K562 (cell line): Measurements from ENCODE around the gene A1BG. TPM values are rescaled to one million over a fixed set of nuclear protein-coding genes. Genes with fewer than 3 reads are reported as not detected.

Experiments
- ADNP ChIP-seq: fragments of 200-800 bp; sonication (Bioruptor generic); IDR thresholded peaks from 2 replicates; pipeline ENCODE4 v1.6.1; 2016; ENCODE audit warnings: missing genetic modification characterization, missing compliant biosample characterization
- ATF3 ChIP-seq, 2 experiments: fragments of 450-650 bp in 1 of 2; sonication (generic) in 1 of 2; formaldehyde crosslinking in 1 of 2; IDR thresholded peaks in 1 of 2; conservative IDR thresholded peaks in 1 of 2; 2 replicates each; pipeline versions ENCODE4 v1.6.1 to v1.8.1; 2016 to 2023; ENCODE audit warnings: mild to moderate bottlenecking in 2 of 2, moderate library complexity in 2 of 2, inconsistent platforms in 1 of 2, missing genetic modification reagents in 1 of 2
- CBX1 ChIP-seq: sonication (generic); IDR thresholded peaks from 2 replicates; pipeline ENCODE4 v1.6.1; 2016; ENCODE audit warnings: antibody characterized with exemption, low read depth, mild to moderate bottlenecking
- CBX3 ChIP-seq, 2 experiments: IDR thresholded peaks; 1 replicate in 1 of 2; 2 replicates in 1 of 2; pipeline ENCODE4 v1.6.1; 2012; ENCODE audit warnings: inconsistent platforms in 2 of 2, low read length in 2 of 2, borderline replicate concordance in 1 of 2, control low read depth in 1 of 2
- CHAMP1 ChIP-seq: fragments of 450-650 bp; IDR thresholded peaks from 2 replicates; pipeline ENCODE4 v1.6.1; 2016; ENCODE audit warnings: mild to moderate bottlenecking
- CTCFL ChIP-seq: IDR thresholded peaks from 2 replicates; pipeline ENCODE4 v1.6.1; 2011; ENCODE audit warnings: borderline replicate concordance, low read depth, mild to moderate bottlenecking, moderate library complexity, low read length; ENCODE audit not compliant: insufficient read depth, poor library complexity, severe bottlenecking
- DNMT1 ChIP-seq: fragments of 450-650 bp; IDR thresholded peaks from 2 replicates; pipeline ENCODE4 v1.6.1; 2016; ENCODE audit warnings: antibody characterized with exemption, mild to moderate bottlenecking
- FOXA3 ChIP-seq, 2 experiments: fragments of 450-650 bp in 1 of 2; sonication (generic) in 1 of 2; formaldehyde crosslinking; IDR thresholded peaks in 1 of 2; conservative IDR thresholded peaks in 1 of 2; 2 replicates each; pipeline versions ENCODE4 v1.4.0 to v1.8.0; 2020 to 2022; ENCODE audit warnings: mild to moderate bottlenecking in 2 of 2, missing genetic modification reagents in 1 of 2
- GTF2F1 ChIP-seq: IDR thresholded peaks from 2 replicates; pipeline ENCODE4 v1.6.1; 2011; ENCODE audit warnings: low read depth, low read length, improper control_type of control experiment
- HMG20A ChIP-seq: fragments of 450-650 bp; formaldehyde crosslinking; conservative IDR thresholded peaks from 2 replicates; pipeline ENCODE4 v1.4.0; 2020; ENCODE audit warnings: mild to moderate bottlenecking, mixed read lengths
- KDM1A ChIP-seq, 2 experiments: fragments of 450-650 bp; IDR thresholded peaks; 2 replicates each; pipeline ENCODE4 v1.6.1; 2016; ENCODE audit warnings: mild to moderate bottlenecking in 2 of 2
- L3MBTL2 ChIP-seq: fragments of 450-650 bp; IDR thresholded peaks from 2 replicates; pipeline ENCODE4 v1.6.1; 2016; ENCODE audit warnings: mild to moderate bottlenecking, moderate library complexity
- NFIX ChIP-seq: fragments of 250-450 bp; sonication (Bioruptor Pico); IDR thresholded peaks from 2 replicates; pipeline ENCODE4 v1.4.0; 2020; ENCODE audit warnings: low read depth, mild to moderate bottlenecking, moderate library complexity
- PCBP1 ChIP-seq: fragments of 200-400 bp; formaldehyde crosslinking; IDR thresholded peaks from 2 replicates; pipeline ENCODE4 v1.6.1; 2018; ENCODE audit warnings: mild to moderate bottlenecking, low read depth, low read length; ENCODE audit not compliant: poor library complexity, severe bottlenecking
- RBM17 ChIP-seq: fragments of 200-400 bp; formaldehyde crosslinking; IDR thresholded peaks from 2 replicates; pipeline ENCODE4 v1.6.1; 2017; ENCODE audit warnings: low read depth, mild to moderate bottlenecking, low read length, borderline replicate concordance
- SMARCA4 ChIP-seq: fragments of 450-650 bp; IDR thresholded peaks from 2 replicates; pipeline ENCODE4 v1.6.1; 2016
- SOX6 ChIP-seq: fragments of 450-650 bp; IDR thresholded peaks from 2 replicates; pipeline ENCODE4 v1.6.1; 2014; ENCODE audit warnings: mild to moderate bottlenecking
- STAT5B ChIP-seq: fragments of 250-450 bp; sonication (Bioruptor Pico); IDR thresholded peaks from 2 replicates; pipeline ENCODE4 v1.8.0; 2021; ENCODE audit warnings: mild to moderate bottlenecking, inconsistent platforms
- TAF7 ChIP-seq: fragments of 450-650 bp; IDR thresholded peaks from 2 replicates; pipeline ENCODE4 v1.6.1; 2016; ENCODE audit warnings: missing genetic modification characterization, missing compliant biosample characterization
- U2AF2 ChIP-seq: fragments of 200-400 bp; formaldehyde crosslinking; optimal IDR thresholded peaks from 2 replicates; pipeline ENCODE3; 2017; ENCODE audit warnings: low read depth, mild to moderate bottlenecking, low read length
- YBX1 ChIP-seq: fragments of 450-650 bp; IDR thresholded peaks from 2 replicates; pipeline ENCODE4 v1.7.1; 2016; ENCODE audit warnings: mild to moderate bottlenecking
- ZBTB17 ChIP-seq: fragments of 450-650 bp; formaldehyde crosslinking; IDR thresholded peaks from 2 replicates; pipeline ENCODE4 v1.4.0; 2020; ENCODE audit warnings: mild to moderate bottlenecking
- polyA plus RNA-seq, 8 experiments: library from polyadenylated mRNA; depleted of rRNA in 4 of 8; stranded (reverse) in 5 of 8; unstranded in 3 of 8; fragments of >200 nt; fragmentation: Nextera tagmentation in 2 of 8; fragmentation: Illumina TruSeq in 1 of 8; extraction: Ambion mirVana in 2 of 8; extraction: Trizol in 1 of 8; gene quantifications; 2 replicates each; pipeline versions ENCODE4 v1.2.1 to v1.2.3, GENCODE V29; 2011 to 2014; ENCODE audit warnings: inconsistent platforms in 1 of 8, missing spikeins in 1 of 8
- total RNA-seq, 7 experiments: library from RNA; depleted of rRNA in 6 of 7; stranded (reverse); fragments of >200 nt in 6 of 7; fragmentation: Illumina TruSeq in 2 of 7; extraction: Trizol in 2 of 7; gene quantifications; 2 replicates each; pipeline versions ENCODE4 v1.2.1 to v1.2.3, GENCODE V29; 2011 to 2021; ENCODE audit warnings: low replicate concordance in 1 of 7
- TF ChIP-seq, protein P1 (sequence below): sonication (generic); formaldehyde crosslinking; IDR thresholded peaks from 2 replicates; pipeline ENCODE4 v1.9.0; 2022; ENCODE audit warnings: mild to moderate bottlenecking, missing genetic modification reagents

A1BG gene
- total and polyA plus RNA-seq, 9 of the 15 experiments (the other 6 are each of a cell fraction or from before 2014, with no cell fraction given): 0.10 to 19.8 (median 2.6) TPM

- TF ChIP-seq CTCFL: peak; percentile 1
- TF ChIP-seq NFIX: no peak
- no peak for TF ChIP-seq STAT5B (CRISPR knock-in tag)
- no peak for TF ChIP-seq FOXA3 (CRISPR knock-in tag; conservative IDR thresholded peaks at IDR 0.05 in 1 of 2, IDR thresholded peaks at IDR 0.05 in 1 of 2)
- TF ChIP-seq SOX6: no peak
- TF ChIP-seq ZBTB17: peak; percentile 75
- TF ChIP-seq L3MBTL2: peak; percentile 64
- TF ChIP-seq YBX1: no peak
- peak; percentile 30; the same call in 1 of the 2 replicates for TF ChIP-seq GTF2F1
- TF ChIP-seq ATF3 (IDR thresholded peaks at IDR 0.05): no peak; the same call in 1 of the 2 replicates
- TF ChIP-seq ATF3 (CRISPR knock-in tag; conservative IDR thresholded peaks at IDR 0.05): 0 out of 2 replicates have a peak, but pooled peaks have one; percentile 44
- TF ChIP-seq CBX3 (IDR thresholded peaks at IDR 0.05; ENCODE audit: borderline replicate concordance in 1 of 2, low read length in 2 of 2): peak in 1 of 2 experiments; percentile 85; a peak in 2 of 3 replicates
- TF ChIP-seq DNMT1: 0 out of 2 replicates have a peak, but pooled peaks have one; percentile 39
- TF ChIP-seq, protein P1, sequence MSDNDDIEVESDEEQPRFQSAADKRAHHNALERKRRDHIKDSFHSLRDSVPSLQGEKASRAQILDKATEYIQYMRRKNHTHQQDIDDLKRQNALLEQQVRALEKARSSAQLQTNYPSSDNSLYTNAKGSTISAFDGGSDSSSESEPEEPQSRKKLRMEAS (CRISPR knock-in tag): peak; percentile 73
- TF ChIP-seq KDM1A (IDR thresholded peaks at IDR 0.05): no peak; a peak in 1 of 4 replicates
- no peak for TF ChIP-seq U2AF2
- TF ChIP-seq CBX1: peak; percentile 92; the same call in 1 of the 2 replicates
- no peak for TF ChIP-seq CHAMP1
- TF ChIP-seq RBM17: no peak
- no peak for TF ChIP-seq PCBP1
- TF ChIP-seq SMARCA4: peak; percentile 63; the same call in 1 of the 2 replicates
- no peak for TF ChIP-seq HMG20A
- no peak for TF ChIP-seq ADNP (tag)
- peak; percentile 65 for TF ChIP-seq TAF7
Measured at GRCh38 chr19:58326914-58327726, 26.2 kb downstream of the A1BG start, which contains the start of gene ZSCAN22 (continued).
